K562 (cell line): ENCODE measurements around the gene SIGLEC14. TPM values are rescaled to one million over a fixed set of nuclear protein-coding genes. Genes with fewer than 3 reads are reported as not detected.

ENCODE experiments used
- ATAC-seq: fragments of 200-7000 bp; cut with Tn5 transposase; 3 replicates; pipeline ENCODE4 v1.9.1; 2020; ENCODE audit warnings: moderate library complexity
- BruUV-seq: library from RNA; stranded (reverse); fragments of 400-500 nt; replicated peaks from 2 replicates; lab custom pipeline; 2021; lab: Mats Ljungman, UMichigan
- CTCF ChIA-PET: fragments of 300-600 bp; formaldehyde crosslinking; extraction: SDS; loops from one replicate; lab custom pipeline; 2021; ENCODE audit warnings: low intra/inter-chr PET ratio; lab: Yijun Ruan, JAX
- POLR2A ChIA-PET: fragments of 300-600, 350-650 bp; sonication (Branson Sonifier 250); formaldehyde crosslinking; extraction: SDS; loops from one replicate; lab custom pipeline; 2021; ENCODE audit warnings: antibody characterized with exemption, inconsistent platforms; lab: Yijun Ruan, JAX
- DNase-seq, 4 experiments: peaks; one replicate each; pipeline versions ENCODE4 v3.0.0 to v3.0.0-alpha.2; 2011 to 2018; ENCODE audit warnings: low spot score in 3 of 4, mixed read lengths in 3 of 4; ENCODE audit errors: extremely low read depth in 1 of 4
- FAIRE-seq: peaks from 2 replicates; lab custom pipeline; 2011; peaks lifted over from hg19 to GRCh38; lab: Jason Lieb, UNC
- H2AFZ ChIP-seq: 2 replicates; pipeline ENCODE4 v1.6.0; 2011; ENCODE audit warnings: low read depth, low read length, control low read depth, inconsistent platforms
- H3K27ac ChIP-seq: fragments of 200-600 bp; 3 replicates; pipeline ENCODE4 v1.8.0; 2011; ENCODE audit warnings: low read depth, mild to moderate bottlenecking, control low read depth, inconsistent platforms, low read length, moderate library complexity, mixed read lengths; ENCODE audit errors: extremely low read depth
- H3K27me3 ChIP-seq, 2 experiments: fragments of 300-600 bp in 1 of 2; 2 replicates in 1 of 2; 3 replicates in 1 of 2; pipeline versions ENCODE4 v1.6.0 to v1.8.0; 2011; ENCODE audit warnings: inconsistent platforms in 2 of 2, low read length in 2 of 2, mild to moderate bottlenecking in 1 of 2, mixed read lengths in 1 of 2, moderate library complexity in 1 of 2; ENCODE audit not compliant: control insufficient read depth in 2 of 2, insufficient read depth in 2 of 2
- H3K36me3 ChIP-seq: fragments of 300-600 bp; 3 replicates; pipeline ENCODE4 v1.8.0; 2011; ENCODE audit warnings: mild to moderate bottlenecking, low read length, inconsistent platforms; ENCODE audit not compliant: control insufficient read depth, insufficient read depth
- H3K4me1 ChIP-seq, 2 experiments: fragments of 200-600 bp in 1 of 2; replicated peaks in 1 of 2; 2 replicates in 1 of 2; 3 replicates in 1 of 2; pipeline versions ENCODE4 v1.5.1 to v1.8.0; 2011; ENCODE audit warnings: inconsistent platforms in 2 of 2, low read length in 2 of 2, mild to moderate bottlenecking in 1 of 2, mixed read lengths in 1 of 2, moderate library complexity in 1 of 2; ENCODE audit not compliant: control insufficient read depth in 2 of 2, insufficient read depth in 2 of 2
- H3K4me2 ChIP-seq: 2 replicates; pipeline ENCODE4 v1.6.1; 2011; ENCODE audit warnings: low read length, control low read depth, inconsistent platforms, mixed read lengths; ENCODE audit not compliant: insufficient read depth
- H3K4me3 ChIP-seq: fragments of 200-600 bp; sonication (generic), shearing (Covaris generic); 2 replicates; pipeline ENCODE4 v1.5.1; 2016; ENCODE audit warnings: control low read depth, inconsistent platforms
- H3K79me2 ChIP-seq: fragments of 200-600 bp; 3 replicates; pipeline ENCODE4 v1.8.0; 2011; ENCODE audit warnings: low read length, inconsistent platforms; ENCODE audit not compliant: control insufficient read depth, insufficient read depth
- H3K9ac ChIP-seq, 2 experiments: 2 replicates each; pipeline versions ENCODE4 v1.6.0 to v1.6.1; 2011; ENCODE audit warnings: low read depth in 2 of 2, low read length in 2 of 2, control low read depth in 1 of 2, inconsistent platforms in 1 of 2, mild to moderate bottlenecking in 1 of 2, mixed read lengths in 1 of 2; ENCODE audit not compliant: insufficient read depth in 1 of 2
- H3K9me1 ChIP-seq: one replicate; pipeline ENCODE4 v1.6.0; 2011; ENCODE audit warnings: inconsistent platforms, mild to moderate bottlenecking, low read length, moderate library complexity; ENCODE audit not compliant: control insufficient read depth, insufficient read depth
- H3K9me3 ChIP-seq: replicated peaks from 2 replicates; pipeline ENCODE4 v1.5.1; 2011; ENCODE audit warnings: low read depth, low read length, inconsistent platforms; ENCODE audit not compliant: control insufficient read depth, insufficient read depth
- H4K20me1 ChIP-seq: replicated peaks from 2 replicates; pipeline ENCODE4 v1.6.1; 2011; ENCODE audit warnings: low read length, inconsistent platforms, mixed read lengths; ENCODE audit not compliant: control insufficient read depth, insufficient read depth
- C11orf30 ChIP-seq: fragments of 450-650 bp; IDR thresholded peaks from 2 replicates; pipeline ENCODE4 v1.6.1; 2016; ENCODE audit warnings: low read depth, mild to moderate bottlenecking
- HMGN3 ChIP-seq: IDR thresholded peaks from 2 replicates; pipeline ENCODE4 v1.6.1; 2011; ENCODE audit warnings: borderline replicate concordance, low read depth, mild to moderate bottlenecking, mixed read lengths, low read length; ENCODE audit not compliant: insufficient read length; ENCODE audit errors: extremely low read depth
- MAFG ChIP-seq: fragments of 450-650 bp; conservative IDR thresholded peaks from 2 replicates; pipeline ENCODE4 v1.6.1; 2016; ENCODE audit warnings: missing genetic modification characterization, missing compliant biosample characterization
- MITF ChIP-seq: IDR thresholded peaks from 2 replicates; pipeline ENCODE4 v1.6.1; 2014; ENCODE audit warnings: antibody characterized with exemption
- ZNF224 ChIP-seq: sonication (generic); formaldehyde crosslinking; IDR thresholded peaks from 2 replicates; pipeline ENCODE4 v1.8.0; 2022; ENCODE audit warnings: mild to moderate bottlenecking, missing genetic modification reagents
- ZNF316 ChIP-seq: fragments of 450-650 bp; IDR thresholded peaks from 2 replicates; pipeline ENCODE4 v1.6.1; 2016
- WGBS: fragments of 100-300 bp; shearing (Covaris generic); methylation state at CpG from one replicate; pipeline ENCODE4 v1.1.6; 2016; ENCODE audit warnings: low coverage, mixed read lengths; ENCODE audit not compliant: insufficient coverage; ENCODE audit errors: missing lambda C conversion rate; 5-methylcytosine and 5-hydroxymethylcytosine counted together
- in situ Hi-C: fragments of 300-500 bp; cut with MboI; formaldehyde crosslinking; loops from 4 replicates; pipeline ENCODE4 v1.15.0; 2018; ENCODE audit warnings: inconsistent platforms, mixed read lengths
- intact Hi-C: fragments of 100-400 bp; cut with micrococcal nuclease; formaldehyde crosslinking; loops from 2 replicates; pipeline ENCODE4 v1.14.2; 2022
- polyA plus RNA-seq, 8 experiments: library from polyadenylated mRNA; depleted of rRNA in 4 of 8; stranded (reverse) in 5 of 8; unstranded in 3 of 8; fragments of >200 nt; fragmentation: Nextera tagmentation in 2 of 8; fragmentation: Illumina TruSeq in 1 of 8; extraction: Ambion mirVana in 2 of 8; extraction: Trizol in 1 of 8; gene quantifications; 2 replicates each; pipeline versions ENCODE4 v1.2.1 to v1.2.3, GENCODE V29; 2011 to 2014; ENCODE audit warnings: inconsistent platforms in 1 of 8, missing spikeins in 1 of 8
- total RNA-seq, 7 experiments: library from RNA; depleted of rRNA in 6 of 7; stranded (reverse); fragments of >200 nt in 6 of 7; fragmentation: Illumina TruSeq in 2 of 7; extraction: Trizol in 2 of 7; gene quantifications; 2 replicates each; pipeline versions ENCODE4 v1.2.1 to v1.2.3, GENCODE V29; 2011 to 2021; ENCODE audit warnings: low replicate concordance in 1 of 7

SIGLEC14 gene
- total and polyA plus RNA-seq, 9 of the 15 experiments (the other 6 are each of a cell fraction or from before 2014, with no cell fraction given), result not detected

- H3K4me1 ChIP-seq, result no peaks in the 10 kb centered on the region; a peak in 1 of 5 replicates
- POLR2A ChIA-PET, result interaction anchor here (0.7 to 1.0 kb wide), 2 partner anchors 9 to 319 kb away, joined by 3 to 4 read pairs; no protein-coding TSS in a partner anchor
- CTCF ChIA-PET, result interaction anchor here (0.7 kb wide), 1 partner anchor 33 kb away, joined by 3 read pairs; no protein-coding TSS in a partner anchor
- no peak overlapping the region for H3K4me3 ChIP-seq
- TF ChIP-seq C11orf30 (peak; percentile 68), ZNF316 (peak; percentile 81), MITF (no peak), ZNF224 (no peak), MAFG (tag) (0 out of 2 replicates have a peak, but pooled peaks have one; percentile 37), HMGN3 (no peak)
- FAIRE-seq (no peak), ATAC-seq (no peak), DNase-seq (no peak)
- in situ Hi-C loops, result no loop called here
- BruUV-seq, result no TSS peak
- H3K27ac ChIP-seq, result no peak overlapping the region
- no peak overlapping the region for H2AFZ ChIP-seq
- H3K9ac ChIP-seq, result no peak overlapping the region
- H3K9me1 ChIP-seq, result no peaks in the 10 kb centered on the region
- H3K4me2 ChIP-seq, result no peak overlapping the region
- no peaks in the 10 kb centered on the region for H3K9me3 ChIP-seq
- H4K20me1 ChIP-seq, result no peaks in the 10 kb centered on the region
- no peaks in the 10 kb centered on the region for H3K79me2 ChIP-seq
- H3K36me3 ChIP-seq, result no peaks in the 10 kb centered on the region
- WGBS, result 67% methylated on average over 3 of the region's 3 CpGs
- H3K27me3 ChIP-seq, result peaks cover 9 to 21% of the 10 kb centered on the region in 2 experiments
- intact Hi-C loops, result loop anchor here (5.0 kb wide), 1 partner anchor 168 kb away; no protein-coding TSS in a partner anchor
Measured at GRCh38 chr19:51640386-51640785, 6.2 kb downstream of the SIGLEC14 start.
